OCI-LY3 (cell line): ENCODE data around the gene FCMR.

ENCODE experiments used
- EZH2phosphoT487 ChIP-seq: fragments of 200-600 bp; shearing (Covaris generic); IDR thresholded peaks from 2 replicates; pipeline ENCODE4 v1.6.1; 2018; ENCODE audit warnings: antibody characterized with exemption, mixed run types, low read depth
- TF ChIP-seq, protein P1 (sequence below): fragments of 200-600, 300-600 bp; sonication (generic); IDR thresholded peaks from 2 replicates; pipeline ENCODE4 v1.5.1; 2014; ENCODE audit warnings: antibody characterized with exemption, low read length, low read depth

DNA sequence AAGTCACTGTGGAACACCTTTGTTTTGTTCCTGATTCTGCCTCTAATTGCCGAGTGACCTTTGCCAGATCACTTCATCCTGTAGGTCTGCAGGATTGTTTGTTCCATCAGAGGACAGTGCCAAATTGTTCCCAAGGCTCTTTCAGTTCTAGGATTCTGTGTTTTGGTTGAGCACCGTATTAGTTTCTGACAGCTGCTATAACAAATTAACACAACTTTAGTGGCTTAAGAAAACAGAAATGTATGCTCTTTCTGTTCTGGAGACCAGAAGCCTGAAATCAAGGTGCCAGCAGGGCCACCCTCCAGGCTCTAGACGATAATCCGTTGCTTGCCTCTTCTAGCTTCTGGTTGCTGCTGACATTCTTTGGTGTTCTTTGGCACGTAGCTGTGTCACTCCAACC, 27.9 kb upstream of the FCMR start:
- TF ChIP-seq, protein P1, sequence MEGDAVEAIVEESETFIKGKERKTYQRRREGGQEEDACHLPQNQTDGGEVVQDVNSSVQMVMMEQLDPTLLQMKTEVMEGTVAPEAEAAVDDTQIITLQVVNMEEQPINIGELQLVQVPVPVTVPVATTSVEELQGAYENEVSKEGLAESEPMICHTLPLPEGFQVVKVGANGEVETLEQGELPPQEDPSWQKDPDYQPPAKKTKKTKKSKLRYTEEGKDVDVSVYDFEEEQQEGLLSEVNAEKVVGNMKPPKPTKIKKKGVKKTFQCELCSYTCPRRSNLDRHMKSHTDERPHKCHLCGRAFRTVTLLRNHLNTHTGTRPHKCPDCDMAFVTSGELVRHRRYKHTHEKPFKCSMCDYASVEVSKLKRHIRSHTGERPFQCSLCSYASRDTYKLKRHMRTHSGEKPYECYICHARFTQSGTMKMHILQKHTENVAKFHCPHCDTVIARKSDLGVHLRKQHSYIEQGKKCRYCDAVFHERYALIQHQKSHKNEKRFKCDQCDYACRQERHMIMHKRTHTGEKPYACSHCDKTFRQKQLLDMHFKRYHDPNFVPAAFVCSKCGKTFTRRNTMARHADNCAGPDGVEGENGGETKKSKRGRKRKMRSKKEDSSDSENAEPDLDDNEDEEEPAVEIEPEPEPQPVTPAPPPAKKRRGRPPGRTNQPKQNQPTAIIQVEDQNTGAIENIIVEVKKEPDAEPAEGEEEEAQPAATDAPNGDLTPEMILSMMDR, result no peak
- TF ChIP-seq EZH2phosphoT487, result no peak
